ENCODE data around the gene STK11. TPM values are rescaled to one million over a fixed set of nuclear protein-coding genes. Genes with fewer than 3 reads are reported as not detected.

STK11 gene
- total and polyA plus RNA-seq, 2 donors (not counting 3 experiments of a cell fraction or from before 2014, with no cell fraction given), result 39.4 to 75.4 TPM

DNA sequence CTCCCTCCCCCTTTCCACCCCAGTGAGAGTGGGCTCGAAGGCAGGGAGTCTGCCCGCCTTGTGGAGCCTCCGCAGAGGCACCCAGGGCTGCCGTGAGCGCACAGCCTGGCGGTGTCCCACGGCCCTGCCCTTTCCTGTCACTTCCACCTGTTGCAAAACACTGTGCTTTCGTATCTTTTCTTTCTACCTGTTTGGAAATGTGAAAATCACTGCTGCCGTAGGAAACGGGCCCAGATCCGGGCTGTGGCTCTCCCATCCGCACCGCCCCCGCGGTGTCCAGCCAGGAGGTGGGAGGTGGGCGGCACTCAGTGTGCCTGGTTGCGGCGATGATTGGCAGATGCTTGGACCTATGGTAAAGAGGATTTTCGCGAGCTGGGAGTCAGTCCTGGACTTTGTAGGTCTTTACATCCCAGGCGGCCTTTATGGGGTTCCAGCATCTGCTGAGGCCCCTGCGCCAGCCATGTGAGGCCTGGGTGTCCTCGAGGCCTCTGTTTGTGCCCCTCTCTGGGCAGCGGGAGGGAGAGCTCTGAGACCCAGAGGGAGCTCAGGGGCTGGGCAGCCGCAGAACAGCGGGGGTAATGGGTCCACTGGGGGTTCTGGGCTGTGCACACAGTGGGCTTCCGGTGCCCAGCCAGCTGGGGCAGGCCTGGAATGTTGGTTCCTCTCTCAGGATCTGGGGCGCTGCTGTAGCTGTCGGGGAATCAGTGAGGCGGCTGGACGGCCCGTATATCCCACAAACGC is 6.1 kb downstream of the STK11 start:
- no TSS peak for BruUV-seq (replicated peaks)
- Histone ChIP-seq H3K79me2 (ENCODE audit: control insufficient read depth, insufficient read depth, low read length) (peaks cover 84% of the 10 kb centered on the region), H3K4me1 (ENCODE audit: control insufficient read depth, extremely low read depth, insufficient read depth, low read length) (peaks cover 39% of the 10 kb centered on the region), H4K20me1 (replicated peaks; ENCODE audit: control insufficient read depth, extremely low read depth, insufficient read depth, low read length) (no peaks in the 10 kb centered on the region), H3K27ac (ENCODE audit: insufficient read depth, low read depth, low read length) (no peak overlapping the region), H3K9me3 (replicated peaks; ENCODE audit: control insufficient read depth, insufficient read depth, low read length) (no peaks in the 10 kb centered on the region), H2AFZ (ENCODE audit: low read depth, low read length) (no peak overlapping the region), H3K4me3 (replicated peaks in 1 of 3; ENCODE audit: insufficient read depth in 1 of 3, low read depth in 1 of 3, low read length in 3 of 3) (no peak overlapping the region), H3K27me3 (ENCODE audit: control insufficient read depth in 2 of 2, insufficient read depth in 2 of 2, low read length in 2 of 2) (no peaks in the 10 kb centered on the region), H3K9ac (replicated peaks; ENCODE audit: extremely low read depth, insufficient read depth, low read length) (no peak overlapping the region), H3K36me3 (ENCODE audit: control insufficient read depth in 2 of 2, extremely low read depth in 1 of 2, insufficient read depth in 2 of 2, low read length in 2 of 2) (peaks cover 0 to 4% of the 10 kb centered on the region in 2 experiments), H3K4me2 (ENCODE audit: insufficient read depth, low read length) (no peak overlapping the region), H3K9me1 (replicated peaks; ENCODE audit: control insufficient read depth, extremely low read depth, insufficient read depth, low read length) (no peaks in the 10 kb centered on the region)
- POLR2A ChIA-PET, result no interaction called here
- intact Hi-C loops (cut with micrococcal nuclease), result no loop called here
- TF ChIP-seq GATA2 (IDR thresholded peaks at IDR 0.05; ENCODE audit: insufficient read depth, insufficient read length, low read depth, low read length) (no peak), FOS (IDR thresholded peaks at IDR 0.05; ENCODE audit: borderline replicate concordance, insufficient read depth, low read length) (no peak), MYC (IDR thresholded peaks at IDR 0.05; ENCODE audit: low read depth, low read length) (no peak), EZH2 (IDR thresholded peaks at IDR 0.05; ENCODE audit: borderline replicate concordance, low read depth, low read length, severe bottlenecking) (no peak), JUN (IDR thresholded peaks at IDR 0.05; ENCODE audit: borderline replicate concordance, insufficient read depth, insufficient read length, low read depth) (no peak)
- DNase-seq (ENCODE audit: low read depth, low spot score), result no peak
- FAIRE-seq, result no peak
- CTCF ChIA-PET, result interaction anchor here (1.2 to 2.6 kb wide), 2 partner anchors 11 to 32 kb away, joined by 5 to 14 read pairs; no protein-coding TSS in a partner anchor
- dilution Hi-C loops (cut with MboI; ENCODE audit: extremely low pct_ligation_motif_present, low sequenced_read_pairs), result no loop called here
